GM21825 (cell line): ENCODE measurements around the gene CTU2.

ENCODE experiments used
- ATAC-seq: cut with Tn5 transposase; IDR thresholded peaks from one replicate; pipeline ENCODE4 v1.9.1; 2021; ENCODE audit warnings: mild to moderate bottlenecking, moderate library complexity; ENCODE audit not compliant: unreplicated experiment

CTU2 gene

GRCh38 chr16:88681084-88681680, 25.1 kb upstream of the CTU2 start:
- peak; percentile 2 for ATAC-seq

- peak; percentile 66 for ATAC-seq
These were observed 24.4 kb upstream of the CTU2 start for GRCh38 chr16:88681709-88682451.

GRCh38 chr16:88684569-88685155, 21.6 kb upstream of the CTU2 start:
- ATAC-seq: no peak

GRCh38 chr16:88685156-88686061, 20.9 kb upstream of the CTU2 start:
- no peak for ATAC-seq

GRCh38 chr16:88686062-88686438, 20.3 kb upstream of the CTU2 start:
- peak; percentile 5 for ATAC-seq

GRCh38 chr16:88686439-88687253, 19.7 kb upstream of the CTU2 start, which contains the start of gene SNAI3:
Gene SNAI3, minus strand, starts transcription at chr16:88686507. Its CDS starts 101 bp downstream, at chr16:88686406.
- peak; percentile 65 for ATAC-seq

- no peak for ATAC-seq
These were observed 19.1 kb upstream of the CTU2 start for GRCh38 chr16:88687254-88687576.

GRCh38 chr16:88687676-88688012, 18.7 kb upstream of the CTU2 start:
- no peak for ATAC-seq

GRCh38 chr16:88688013-88688778, 18.1 kb upstream of the CTU2 start:
- ATAC-seq: no peak

GRCh38 chr16:88690341-88691128, 15.8 kb upstream of the CTU2 start:
- ATAC-seq: no peak

GRCh38 chr16:88691129-88691813, 15.0 kb upstream of the CTU2 start:
- no peak for ATAC-seq

GRCh38 chr16:88691924-88692560, 14.3 kb upstream of the CTU2 start:
- ATAC-seq: no peak

- no peak for ATAC-seq
These were observed 13.4 kb upstream of the CTU2 start for GRCh38 chr16:88692861-88693260.

- no peak for ATAC-seq
These were observed 12.7 kb upstream of the CTU2 start for GRCh38 chr16:88693420-88694177.

- ATAC-seq: no peak
These were observed 11.8 kb upstream of the CTU2 start for GRCh38 chr16:88694221-88695087.

GRCh38 chr16:88695218-88695617, 11.1 kb upstream of the CTU2 start:
- no peak for ATAC-seq
